ENCODE measurements around the gene BCL2L13. TPM values are rescaled to one million over a fixed set of nuclear protein-coding genes. Genes with fewer than 3 reads are reported as not detected.
"Not testable (repeated sequence)": the region's sequence is repeated elsewhere in the genome, so short reads cannot be mapped to it uniquely, and the experiment has no call there.

BCL2L13 gene
- total RNA-seq, 4 donors from 2014 or later, result 46.0 to 103 (median 72.2) TPM

DNA sequence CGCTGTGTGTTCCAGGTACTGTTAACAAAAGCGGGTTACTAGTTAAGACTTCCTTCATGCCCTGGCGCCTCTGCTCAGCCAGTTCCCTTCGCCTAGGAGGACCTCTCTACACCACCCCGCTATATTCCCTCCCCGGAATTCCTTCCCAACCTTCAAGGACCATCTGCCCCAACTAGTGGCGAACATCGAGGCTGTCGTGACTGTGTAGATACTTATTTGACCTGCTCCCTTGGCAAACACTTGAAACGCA, 450 bp upstream of the BCL2L13 start:
- intact Hi-C loops (cut with DNase I), result no loop called here
- no peak for DNase-seq
- TF ChIP-seq, protein P1, sequence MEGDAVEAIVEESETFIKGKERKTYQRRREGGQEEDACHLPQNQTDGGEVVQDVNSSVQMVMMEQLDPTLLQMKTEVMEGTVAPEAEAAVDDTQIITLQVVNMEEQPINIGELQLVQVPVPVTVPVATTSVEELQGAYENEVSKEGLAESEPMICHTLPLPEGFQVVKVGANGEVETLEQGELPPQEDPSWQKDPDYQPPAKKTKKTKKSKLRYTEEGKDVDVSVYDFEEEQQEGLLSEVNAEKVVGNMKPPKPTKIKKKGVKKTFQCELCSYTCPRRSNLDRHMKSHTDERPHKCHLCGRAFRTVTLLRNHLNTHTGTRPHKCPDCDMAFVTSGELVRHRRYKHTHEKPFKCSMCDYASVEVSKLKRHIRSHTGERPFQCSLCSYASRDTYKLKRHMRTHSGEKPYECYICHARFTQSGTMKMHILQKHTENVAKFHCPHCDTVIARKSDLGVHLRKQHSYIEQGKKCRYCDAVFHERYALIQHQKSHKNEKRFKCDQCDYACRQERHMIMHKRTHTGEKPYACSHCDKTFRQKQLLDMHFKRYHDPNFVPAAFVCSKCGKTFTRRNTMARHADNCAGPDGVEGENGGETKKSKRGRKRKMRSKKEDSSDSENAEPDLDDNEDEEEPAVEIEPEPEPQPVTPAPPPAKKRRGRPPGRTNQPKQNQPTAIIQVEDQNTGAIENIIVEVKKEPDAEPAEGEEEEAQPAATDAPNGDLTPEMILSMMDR (IDR thresholded peaks at IDR 0.05), result no peak
- no peak for TF ChIP-seq POLR2A (IDR thresholded peaks at IDR 0.05)
- peaks cover 12 to 28% of the 10 kb centered on the region in 2 donors for H3K4me1 ChIP-seq
- peak overlapping the region; percentile 92 to 99 (median 94) for H3K27ac ChIP-seq
- H3K9me3 ChIP-seq, result no peaks in the 10 kb centered on the region
- H3K36me3 ChIP-seq, result no peaks in the 10 kb centered on the region
- H3K4me3 ChIP-seq (replicated peaks in 1 of 3), result peak overlapping the region; percentile 56 to 79 (median 79)
- H3K27me3 ChIP-seq, result no peaks in the 10 kb centered on the region
- 1 to 2% methylated on average over 10 of the region's 10 CpGs for WGBS, 2 donors

DNA sequence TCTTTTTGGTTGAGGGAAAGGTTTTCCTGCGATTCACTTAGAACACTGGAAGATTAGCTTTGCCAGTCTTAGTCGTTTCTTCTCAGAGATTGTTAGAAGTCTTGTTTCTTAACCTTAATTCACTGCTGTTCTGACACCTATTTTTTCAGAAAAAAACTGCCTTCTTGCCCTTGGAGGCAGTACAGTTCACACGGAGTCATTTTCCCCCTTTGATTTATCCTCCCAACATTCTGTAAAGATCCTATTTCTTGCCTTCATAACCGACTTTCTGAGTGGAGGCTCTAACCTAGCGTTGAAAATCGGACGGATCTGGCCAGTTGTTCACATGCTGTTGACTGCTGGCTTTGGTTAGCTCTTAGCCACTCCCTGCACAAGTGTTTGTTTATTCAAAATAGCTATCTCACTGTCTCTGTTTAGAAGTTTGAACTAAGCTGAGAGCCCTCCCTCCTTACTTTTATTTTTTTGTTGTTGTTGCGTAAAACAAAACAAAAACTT, 737 bp downstream of the BCL2L13 start:
- TF ChIP-seq POLR2A (IDR thresholded peaks at IDR 0.05), result no peak
- TF ChIP-seq, protein P1 (IDR thresholded peaks at IDR 0.05), result no peak
- H3K36me3 ChIP-seq, result no peaks in the 10 kb centered on the region
- WGBS, 2 donors, result 7 to 11% methylated on average over 8 of the region's 8 CpGs
- peak overlapping the region; percentile 92 to 99 (median 94) for H3K27ac ChIP-seq
- H3K4me1 ChIP-seq, result peaks cover 12 to 17% of the 10 kb centered on the region in 2 donors
- intact Hi-C loops (cut with DNase I), result no loop called here
- H3K4me3 ChIP-seq (replicated peaks in 1 of 3), result peak overlapping the region; percentile 56 to 79 (median 79)
- no peaks in the 10 kb centered on the region for H3K27me3 ChIP-seq
- no peaks in the 10 kb centered on the region for H3K9me3 ChIP-seq
- no peak for DNase-seq

DNA sequence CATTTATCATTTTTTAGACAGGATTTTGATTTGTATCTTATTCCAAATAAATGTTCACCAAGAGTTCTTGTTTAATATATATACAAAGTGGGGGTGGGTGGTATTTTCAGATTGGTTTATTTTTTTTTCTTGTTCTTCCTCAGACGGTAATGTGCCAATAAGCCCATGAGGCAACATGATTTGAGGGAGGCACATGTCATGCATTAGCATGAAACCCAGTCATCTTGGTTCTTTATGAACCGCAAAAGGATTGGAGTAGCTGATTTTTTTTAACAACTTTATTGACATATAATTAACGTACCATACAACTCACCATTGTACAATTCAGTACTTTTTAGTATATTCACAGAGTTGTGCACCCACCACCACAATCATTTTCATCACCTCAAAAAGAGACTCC, 2.7 kb downstream of the BCL2L13 start:
- DNase-seq, result no peak
- Histone ChIP-seq H3K9me3 (no peaks in the 10 kb centered on the region), H3K4me1 (peaks cover 12 to 17% of the 10 kb centered on the region in 2 donors), H3K4me3 (replicated peaks in 1 of 3) (no peak overlapping the region), H3K36me3 (no peaks in the 10 kb centered on the region), H3K27me3 (no peaks in the 10 kb centered on the region), H3K27ac (no peak overlapping the region)
- 60 to 83% methylated on average over 3 of the region's 3 CpGs for WGBS, 2 donors
- TF ChIP-seq, protein P1 (IDR thresholded peaks at IDR 0.05), result no peak
- intact Hi-C loops (cut with DNase I), result no loop called here

DNA sequence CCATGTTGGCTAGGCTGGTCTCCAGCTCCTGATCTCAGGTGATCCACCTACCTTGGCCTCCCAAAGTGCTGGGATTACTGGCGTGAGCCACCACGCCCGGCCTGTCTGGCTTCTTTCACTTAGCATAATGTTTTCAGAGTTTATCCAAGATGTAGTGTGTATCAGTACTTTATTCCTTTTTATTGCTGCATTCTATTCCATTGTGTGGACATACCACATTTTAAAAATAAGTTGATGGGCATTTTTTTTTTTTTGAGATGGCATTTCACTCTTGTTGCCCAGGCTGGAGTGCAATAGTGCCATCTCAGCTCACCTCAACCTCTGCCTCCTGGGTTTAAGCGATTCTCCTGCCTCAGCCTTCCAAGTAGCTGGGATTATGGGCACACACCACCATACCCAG, 3.8 kb downstream of the BCL2L13 start:
- peaks cover 12 to 16% of the 10 kb centered on the region in 2 donors for H3K4me1 ChIP-seq
- H3K4me3 ChIP-seq (replicated peaks in 1 of 3); H3K36me3 ChIP-seq; intact Hi-C loops (cut with DNase I); H3K27me3 ChIP-seq; H3K9me3 ChIP-seq; DNase-seq; H3K27ac ChIP-seq: not testable (repeated sequence)
- 90 to 98% methylated on average over 4 of the region's 4 CpGs for WGBS, 2 donors

DNA sequence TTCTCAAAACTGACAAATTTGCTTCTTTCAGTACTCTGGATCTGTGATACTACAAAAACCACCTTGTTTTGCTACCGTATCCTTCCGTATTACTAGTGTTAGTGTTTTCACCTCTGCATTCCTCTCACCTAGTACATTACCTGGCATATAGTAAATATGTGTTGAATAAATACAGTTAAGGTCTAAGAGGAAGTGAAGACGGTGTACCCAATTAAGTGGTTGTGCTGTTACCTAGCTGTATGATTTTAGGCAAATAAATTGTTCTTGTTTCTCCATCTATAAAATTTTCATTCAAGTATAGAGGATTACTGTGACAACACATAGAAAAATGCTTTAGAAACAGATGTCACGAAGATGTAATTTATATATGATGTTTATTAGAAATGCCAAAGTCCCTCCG, 8.9 kb downstream of the BCL2L13 start:
- no peaks in the 10 kb centered on the region for H3K4me1 ChIP-seq
- no peaks in the 10 kb centered on the region for H3K27me3 ChIP-seq
- no peak overlapping the region for H3K4me3 ChIP-seq (replicated peaks in 1 of 3)
- TF ChIP-seq, protein P1 (IDR thresholded peaks at IDR 0.05), result no peak
- TF ChIP-seq POLR2A (IDR thresholded peaks at IDR 0.05), result no peak
- intact Hi-C loops (cut with DNase I), result no loop called here
- H3K36me3 ChIP-seq, result no peaks in the 10 kb centered on the region
- H3K9me3 ChIP-seq, result no peaks in the 10 kb centered on the region
- no peak for DNase-seq
- H3K27ac ChIP-seq, result no peak overlapping the region
- 92 to 94% methylated on average over 5 of the region's 5 CpGs for WGBS, 2 donors

DNA sequence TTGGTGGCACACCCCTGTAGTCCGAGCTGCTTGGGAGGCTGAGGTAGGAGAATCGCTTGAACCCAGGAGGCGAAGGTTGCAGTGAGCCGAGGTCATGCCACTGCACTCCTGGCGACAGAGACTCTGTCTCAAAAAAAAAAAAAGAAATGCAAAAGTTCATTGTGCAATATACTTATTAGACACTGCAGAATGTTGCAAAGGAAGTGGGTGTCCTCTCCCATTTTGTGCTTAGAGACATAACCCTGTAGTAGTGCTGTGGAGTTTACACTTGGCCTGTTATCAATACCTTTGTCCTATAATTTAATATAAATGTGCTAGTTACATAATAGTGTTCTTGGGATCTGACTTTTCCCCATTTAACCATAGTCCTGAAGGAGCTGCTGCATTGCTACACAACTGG, 9.4 kb downstream of the BCL2L13 start:
- no peaks in the 10 kb centered on the region for H3K4me1 ChIP-seq
- H3K27me3 ChIP-seq, result no peaks in the 10 kb centered on the region
- no peaks in the 10 kb centered on the region for H3K36me3 ChIP-seq
- no peak overlapping the region for H3K27ac ChIP-seq
- TF ChIP-seq POLR2A (IDR thresholded peaks at IDR 0.05), result no peak
- TF ChIP-seq, protein P1 (IDR thresholded peaks at IDR 0.05), result no peak
- H3K9me3 ChIP-seq, result no peaks in the 10 kb centered on the region
- no peak overlapping the region for H3K4me3 ChIP-seq (replicated peaks in 1 of 3)
- DNase-seq, result no peak
- intact Hi-C loops (cut with DNase I), result no loop called here
- 93 to 95% methylated on average over 5 of the region's 5 CpGs for WGBS, 2 donors

All from thyroid gland (tissue), 4 donors.